Sigmoid colon (tissue), 7 donors: ENCODE measurements around the gene MAN2A1. TPM values are rescaled to one million over a fixed set of nuclear protein-coding genes. Genes with fewer than 3 reads are reported as not detected.

ENCODE experiments used
- DNase-seq: peaks from one replicate; pipeline ENCODE4 v3.0.0-alpha.2; 2019
- H3K27ac ChIP-seq, 4 donors: fragments of 200-600 bp; sonication (generic); one replicate each; pipeline ENCODE4 v1.5.1; 2016 to 2019; ENCODE audit warnings: mild to moderate bottlenecking in 1 of 4
- H3K27me3 ChIP-seq, 3 donors: fragments of 200-600 bp; sonication (generic); one replicate each; pipeline ENCODE4 v1.5.1; 2019; ENCODE audit warnings: mild to moderate bottlenecking in 1 of 3
- H3K36me3 ChIP-seq, 4 donors: fragments of 200-600 bp; sonication (generic); one replicate each; pipeline ENCODE4 v1.5.1; 2016 to 2019
- H3K4me1 ChIP-seq, 4 donors: fragments of 200-600 bp; sonication (generic); one replicate each; pipeline ENCODE4 v1.5.1; 2017 to 2019
- H3K4me3 ChIP-seq, 4 donors: fragments of 200-600 bp; sonication (generic); one replicate each; pipeline ENCODE4 v1.5.1; 2017 to 2019; ENCODE audit warnings: mild to moderate bottlenecking in 2 of 4, moderate library complexity in 1 of 4
- H3K9me3 ChIP-seq, 4 donors: fragments of 200-600 bp in 3 of 4; sonication (generic) in 3 of 4; one replicate each; pipeline versions ENCODE4 v1.5.1 to v1.6.1; 2013 to 2019
- EP300 ChIP-seq, 4 donors: sonication (generic); formaldehyde crosslinking; IDR thresholded peaks; one replicate each; pipeline ENCODE4 v1.6.1; 2017; ENCODE audit warnings: antibody characterized with exemption in 4 of 4
- POLR2A ChIP-seq, 2 donors: fragments of 450-650 bp; IDR thresholded peaks; one replicate each; pipeline ENCODE4 v1.6.1; 2016; ENCODE audit warnings: antibody characterized with exemption in 2 of 2, mild to moderate bottlenecking in 2 of 2, moderate library complexity in 2 of 2
- POLR2AphosphoS5 ChIP-seq, 4 donors: sonication (generic); formaldehyde crosslinking; IDR thresholded peaks; one replicate each; pipeline ENCODE4 v1.6.1; 2017; ENCODE audit warnings: antibody characterized with exemption in 4 of 4
- WGBS, 2 donors: extraction: QIAGEN DNeasy Blood & Tissue Kit; methylation state at CpG; one replicate each; pipeline ENCODE4 v1.1.7; 2013; 5-methylcytosine and 5-hydroxymethylcytosine counted together
- intact Hi-C: fragments of 100-400 bp; cut with DNase I; formaldehyde crosslinking; loops from one replicate; pipeline ENCODE4 v1.15.1; 2023
- polyA plus RNA-seq, 3 donors: library from polyadenylated mRNA; stranded (reverse); fragments of 200-250 nt; gene quantifications; one replicate each; pipeline ENCODE4 v1.2.3, GENCODE V29; 2013
- total RNA-seq, 4 donors: library from RNA; depleted of rRNA; stranded (reverse); fragments of >200 nt; gene quantifications; one replicate each; pipeline ENCODE4 v1.1.0, GENCODE V29; 2016
- TF ChIP-seq, protein P1 (sequence below), 4 experiments: fragments of 450-650 bp in 3 of 4; fragments of 200-600 bp in 1 of 4; IDR thresholded peaks; one replicate each; pipeline ENCODE4 v1.5.1; 2016 to 2019; ENCODE audit warnings: antibody characterized with exemption in 4 of 4, mild to moderate bottlenecking in 3 of 4, moderate library complexity in 2 of 4
- donor health status: healthy with polysubstance abuse.
- donor health status: Bipolar disorder and iron deficiency.
- donor health status: healthy.

Gene MAN2A1
- total and polyA plus RNA-seq, 7 donors: 3.6 to 58.4 (median 40.2) TPM

DNA sequence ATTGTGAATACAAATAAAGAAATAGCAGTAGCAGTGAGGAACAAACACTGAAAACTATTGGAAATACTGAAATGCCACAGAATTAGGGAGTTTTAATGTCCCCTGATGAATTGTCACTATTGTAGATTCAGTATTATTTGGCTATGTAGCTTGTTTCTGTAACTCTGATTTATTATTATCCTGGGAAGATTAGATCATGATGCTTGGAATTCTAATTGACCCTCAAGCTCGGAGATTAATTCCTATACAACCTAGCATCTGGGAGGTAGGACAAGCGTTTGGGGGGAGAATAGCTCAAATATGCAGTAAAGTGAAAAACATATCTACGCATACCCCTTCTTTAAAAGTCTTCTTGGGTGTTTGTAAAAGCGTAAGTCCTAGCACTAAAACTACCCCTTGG, 15.1 kb upstream of the MAN2A1 start:
- H3K4me3 ChIP-seq: no peak overlapping the region
- no peaks in the 10 kb centered on the region for H3K4me1 ChIP-seq
- WGBS, 2 donors: 89 to 93% methylated on average over 4 of the region's 4 CpGs
- DNase-seq: no peak
- H3K36me3 ChIP-seq: no peaks in the 10 kb centered on the region
- no peaks in the 10 kb centered on the region for H3K27me3 ChIP-seq
- H3K9me3 ChIP-seq: no peaks in the 10 kb centered on the region
- no peak for TF ChIP-seq EP300 (IDR thresholded peaks at IDR 0.05)
- no peak for TF ChIP-seq POLR2AphosphoS5 (IDR thresholded peaks at IDR 0.05)
- TF ChIP-seq POLR2A (IDR thresholded peaks at IDR 0.05): no peak
- TF ChIP-seq, protein P1, sequence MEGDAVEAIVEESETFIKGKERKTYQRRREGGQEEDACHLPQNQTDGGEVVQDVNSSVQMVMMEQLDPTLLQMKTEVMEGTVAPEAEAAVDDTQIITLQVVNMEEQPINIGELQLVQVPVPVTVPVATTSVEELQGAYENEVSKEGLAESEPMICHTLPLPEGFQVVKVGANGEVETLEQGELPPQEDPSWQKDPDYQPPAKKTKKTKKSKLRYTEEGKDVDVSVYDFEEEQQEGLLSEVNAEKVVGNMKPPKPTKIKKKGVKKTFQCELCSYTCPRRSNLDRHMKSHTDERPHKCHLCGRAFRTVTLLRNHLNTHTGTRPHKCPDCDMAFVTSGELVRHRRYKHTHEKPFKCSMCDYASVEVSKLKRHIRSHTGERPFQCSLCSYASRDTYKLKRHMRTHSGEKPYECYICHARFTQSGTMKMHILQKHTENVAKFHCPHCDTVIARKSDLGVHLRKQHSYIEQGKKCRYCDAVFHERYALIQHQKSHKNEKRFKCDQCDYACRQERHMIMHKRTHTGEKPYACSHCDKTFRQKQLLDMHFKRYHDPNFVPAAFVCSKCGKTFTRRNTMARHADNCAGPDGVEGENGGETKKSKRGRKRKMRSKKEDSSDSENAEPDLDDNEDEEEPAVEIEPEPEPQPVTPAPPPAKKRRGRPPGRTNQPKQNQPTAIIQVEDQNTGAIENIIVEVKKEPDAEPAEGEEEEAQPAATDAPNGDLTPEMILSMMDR (IDR thresholded peaks at IDR 0.05): no peak
- intact Hi-C loops: no loop called here
- H3K27ac ChIP-seq: no peak overlapping the region

DNA sequence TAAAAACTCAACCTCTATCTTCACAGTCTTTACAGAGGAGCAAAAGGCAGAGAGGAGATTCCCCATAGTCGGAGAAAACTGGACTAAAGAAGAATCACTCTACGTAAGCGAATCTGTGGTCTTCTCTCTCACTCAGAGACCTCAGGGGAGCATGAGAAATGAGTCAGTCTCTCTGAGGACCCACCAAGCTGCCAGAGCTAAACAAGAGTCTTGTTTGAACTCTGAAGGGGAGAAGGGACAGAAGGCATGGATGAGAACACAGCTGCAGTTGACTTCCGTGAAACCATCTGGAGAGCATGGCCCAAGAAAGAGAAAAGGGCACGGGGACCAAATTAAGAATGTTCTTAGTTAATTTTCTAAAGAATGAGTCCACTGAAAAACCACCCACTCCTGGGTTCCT, 12.8 kb upstream of the MAN2A1 start:
- intact Hi-C loops: no loop called here
- Histone ChIP-seq H3K27me3 (no peaks in the 10 kb centered on the region), H3K27ac (no peak overlapping the region), H3K4me3 (no peak overlapping the region), H3K9me3 (no peaks in the 10 kb centered on the region), H3K36me3 (no peaks in the 10 kb centered on the region), H3K4me1 (no peaks in the 10 kb centered on the region)
- DNase-seq: no peak
- WGBS, 2 donors: 87 to 90% methylated on average over 5 of the region's 5 CpGs
- TF ChIP-seq POLR2AphosphoS5 (IDR thresholded peaks at IDR 0.05): no peak
- TF ChIP-seq POLR2A (IDR thresholded peaks at IDR 0.05): no peak
- TF ChIP-seq, protein P1 (IDR thresholded peaks at IDR 0.05): no peak
- no peak for TF ChIP-seq EP300 (IDR thresholded peaks at IDR 0.05)

DNA sequence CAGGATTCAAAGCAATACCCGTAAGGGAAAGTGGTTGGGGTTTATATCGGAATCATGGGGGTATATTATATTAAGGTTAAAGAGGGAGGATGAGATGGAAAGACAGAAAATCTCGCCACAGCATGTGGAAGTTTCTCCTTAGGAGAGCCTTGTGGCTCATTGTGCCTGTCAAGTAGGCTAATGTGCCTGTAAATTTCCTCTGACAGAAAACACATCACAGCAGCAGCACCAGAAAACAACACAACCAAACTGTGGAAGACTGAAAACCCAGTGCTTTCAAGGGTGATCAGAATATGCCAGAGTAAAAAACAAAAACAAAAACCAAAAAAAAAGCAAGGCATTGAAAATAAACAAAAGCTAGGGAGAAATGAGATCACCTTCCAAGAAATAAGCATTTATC, 11.3 kb upstream of the MAN2A1 start:
- WGBS, 2 donors: 92% methylated on average over 3 of the region's 3 CpGs

DNA sequence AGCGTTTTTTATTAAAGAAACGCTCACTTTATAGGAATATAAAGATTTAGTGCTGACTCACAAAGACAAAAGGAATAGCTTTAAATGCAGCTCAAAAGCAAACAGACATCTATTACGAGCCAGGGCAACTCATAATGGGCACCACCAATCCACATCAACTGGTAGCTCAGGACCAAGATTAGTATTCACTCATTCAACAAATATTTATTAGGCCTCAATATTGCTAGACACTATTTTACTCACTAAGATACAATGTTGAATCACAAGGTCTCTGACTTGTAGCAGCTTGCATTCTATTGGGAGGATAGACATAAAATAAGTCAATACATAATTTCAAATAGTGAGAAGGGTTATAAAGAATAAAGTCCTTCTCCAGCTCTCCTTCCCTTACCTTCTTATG, 8.0 kb upstream of the MAN2A1 start:
- no peak for TF ChIP-seq POLR2A (IDR thresholded peaks at IDR 0.05)
- TF ChIP-seq POLR2AphosphoS5 (IDR thresholded peaks at IDR 0.05): no peak
- TF ChIP-seq EP300 (IDR thresholded peaks at IDR 0.05): no peak
- TF ChIP-seq, protein P1 (IDR thresholded peaks at IDR 0.05): no peak
- Histone ChIP-seq H3K4me1 (no peaks in the 10 kb centered on the region), H3K4me3 (no peak overlapping the region), H3K36me3 (no peaks in the 10 kb centered on the region), H3K27ac (no peak overlapping the region), H3K9me3 (no peaks in the 10 kb centered on the region), H3K27me3 (no peaks in the 10 kb centered on the region)
- no peak for DNase-seq
- intact Hi-C loops: no loop called here
- 87 to 88% methylated on average over 3 of the region's 3 CpGs for WGBS, 2 donors

More for the DNA sequence above, 11.3 kb upstream of the MAN2A1 start:
- TF ChIP-seq, protein P1 (IDR thresholded peaks at IDR 0.05): no peak
- TF ChIP-seq EP300 (IDR thresholded peaks at IDR 0.05) (no peak), POLR2A (IDR thresholded peaks at IDR 0.05) (no peak), POLR2AphosphoS5 (IDR thresholded peaks at IDR 0.05) (no peak)
- H3K4me1 ChIP-seq: no peaks in the 10 kb centered on the region
- H3K36me3 ChIP-seq: no peaks in the 10 kb centered on the region
- H3K4me3 ChIP-seq: no peak overlapping the region
- intact Hi-C loops: no loop called here
- no peak overlapping the region for H3K27ac ChIP-seq
- DNase-seq: no peak
- H3K9me3 ChIP-seq: no peaks in the 10 kb centered on the region
- H3K27me3 ChIP-seq: no peaks in the 10 kb centered on the region

DNA sequence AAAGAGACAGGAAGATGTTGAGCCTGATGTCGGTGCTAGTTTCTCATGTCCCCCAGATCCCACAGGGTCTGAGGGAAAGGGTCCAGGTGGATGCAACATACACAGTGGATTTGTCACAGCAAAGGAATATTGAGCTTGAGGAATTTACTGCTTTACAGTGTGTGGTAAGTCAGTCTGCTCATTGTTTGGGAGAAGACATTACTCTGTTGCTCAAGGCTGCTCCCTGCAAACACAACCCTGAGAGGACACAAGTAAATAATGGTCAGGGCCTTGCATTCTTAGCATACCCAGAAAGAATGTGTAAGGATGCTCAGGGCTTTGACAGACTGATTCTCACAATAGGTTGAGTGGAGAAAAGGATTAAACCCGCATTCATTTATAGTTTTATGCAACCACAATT, 7.3 kb upstream of the MAN2A1 start:
- H3K4me3 ChIP-seq: no peak overlapping the region
- TF ChIP-seq POLR2AphosphoS5 (IDR thresholded peaks at IDR 0.05) (no peak), EP300 (IDR thresholded peaks at IDR 0.05) (no peak), POLR2A (IDR thresholded peaks at IDR 0.05) (no peak)
- TF ChIP-seq, protein P1 (IDR thresholded peaks at IDR 0.05): no peak
- WGBS, 2 donors: 84 to 91% methylated on average over 2 of the region's 2 CpGs
- no peaks in the 10 kb centered on the region for H3K36me3 ChIP-seq
- no peaks in the 10 kb centered on the region for H3K4me1 ChIP-seq
- no peak for DNase-seq
- no peaks in the 10 kb centered on the region for H3K27me3 ChIP-seq
- no peak overlapping the region for H3K27ac ChIP-seq
- H3K9me3 ChIP-seq: no peaks in the 10 kb centered on the region
- intact Hi-C loops: no loop called here
